Measurements from ENCODE around the gene SUPT4H1.
A peak's percentile ranks its signal among the peaks of the same experiment; 100 is the strongest.
"Not testable (repeated sequence)": the region's sequence is repeated elsewhere in the genome, so short reads cannot be mapped to it uniquely, and the experiment has no call there.

The SUPT4H1 gene

GRCh38 chr17:58351831-58352595 lies at the start of gene SUPT4H1:
SUPT4H1 (minus strand) TSS chr17:58352201; CDS start chr17:58352135, 66 bp downstream.
- DNase-seq (ENCODE audit: low spot score): peak; percentile 94

- DNase-seq (ENCODE audit: low spot score): no peak
Measured at GRCh38 chr17:58401287-58401686, 49.3 kb upstream of the SUPT4H1 start.

- DNase-seq (ENCODE audit: low spot score): no peak
Measured at GRCh38 chr17:58400826-58401225, 48.8 kb upstream of the SUPT4H1 start.

GRCh38 chr17:58399974-58400373 lies 48.0 kb upstream of the SUPT4H1 start:
- no peak for DNase-seq (ENCODE audit: low spot score)

GRCh38 chr17:58398574-58399266 lies 46.7 kb upstream of the SUPT4H1 start:
- no peak for DNase-seq (ENCODE audit: low spot score)

- DNase-seq (ENCODE audit: low spot score): not testable (repeated sequence)
Measured at GRCh38 chr17:58397421-58397820, 45.4 kb upstream of the SUPT4H1 start.

- no peak for DNase-seq (ENCODE audit: low spot score)
Measured at GRCh38 chr17:58396173-58396572, 44.2 kb upstream of the SUPT4H1 start.

GRCh38 chr17:58394534-58395223 lies 42.7 kb upstream of the SUPT4H1 start:
- no peak for DNase-seq (ENCODE audit: low spot score)

- DNase-seq (ENCODE audit: low spot score): peak; percentile 39
Measured at GRCh38 chr17:58391302-58391984, 39.4 kb upstream of the SUPT4H1 start.

GRCh38 chr17:58390884-58391283 lies 38.9 kb upstream of the SUPT4H1 start:
- no peak for DNase-seq (ENCODE audit: low spot score)

- no peak for DNase-seq (ENCODE audit: low spot score)
Measured at GRCh38 chr17:58388302-58389190, 36.5 kb upstream of the SUPT4H1 start.

GRCh38 chr17:58387834-58388233 lies 35.8 kb upstream of the SUPT4H1 start:
- DNase-seq (ENCODE audit: low spot score): no peak

GRCh38 chr17:58386708-58387107 lies 34.7 kb upstream of the SUPT4H1 start:
- no peak for DNase-seq (ENCODE audit: low spot score)

- no peak for DNase-seq (ENCODE audit: low spot score)
Measured at GRCh38 chr17:58385359-58385899, 33.4 kb upstream of the SUPT4H1 start.

GRCh38 chr17:58384897-58385296 lies 32.9 kb upstream of the SUPT4H1 start:
- no peak for DNase-seq (ENCODE audit: low spot score)

GRCh38 chr17:58383892-58384462 lies 32.0 kb upstream of the SUPT4H1 start:
- no peak for DNase-seq (ENCODE audit: low spot score)

GRCh38 chr17:58382872-58383242 lies 30.9 kb upstream of the SUPT4H1 start:
- DNase-seq (ENCODE audit: low spot score): no peak

- no peak for DNase-seq (ENCODE audit: low spot score)
Measured at GRCh38 chr17:58382108-58382871, 30.3 kb upstream of the SUPT4H1 start.

GRCh38 chr17:58381124-58382035 lies 29.4 kb upstream of the SUPT4H1 start:
- DNase-seq (ENCODE audit: low spot score): no peak

Measured in HuH-7.5 (cell line).